Lower leg skin (tissue), 4 donors: ENCODE data around the gene KLHDC4. TPM values are rescaled to one million over a fixed set of nuclear protein-coding genes. Genes with fewer than 3 reads are reported as not detected.

Source experiments
- DNase-seq, 2 donors: peaks; one replicate each; pipeline ENCODE4 v3.0.0-alpha.2; 2019; ENCODE audit warnings: low spot score in 2 of 2
- H3K4me3 ChIP-seq: fragments of 200-600 bp; sonication (generic); 2 replicates; pipeline ENCODE4 v1.5.1; 2017; ENCODE audit warnings: mild to moderate bottlenecking, low read depth; ENCODE audit not compliant: poor library complexity, severe bottlenecking
- POLR2A ChIP-seq, 2 donors: fragments of 450-650 bp; IDR thresholded peaks; one replicate each; pipeline ENCODE4 v1.6.1; 2016 to 2017; ENCODE audit warnings: antibody characterized with exemption in 2 of 2, mild to moderate bottlenecking in 1 of 2, moderate library complexity in 1 of 2
- WGBS, 2 donors: methylation state at CpG; one replicate each; pipeline ENCODE4 v1.1.5; 2018; 5-methylcytosine and 5-hydroxymethylcytosine counted together
- intact Hi-C: fragments of 100-400 bp; cut with DNase I; formaldehyde crosslinking; loops from one replicate; pipeline ENCODE4 v1.15.0; 2023; ENCODE audit warnings: low total_unique reads
- total RNA-seq, 4 donors: library from RNA; depleted of rRNA; stranded (reverse); fragments of >200 nt; gene quantifications; one replicate each; pipeline ENCODE4 v1.1.0, GENCODE V29; 2016
- TF ChIP-seq, protein P1 (sequence below), 3 donors: fragments of 450-650 bp; IDR thresholded peaks; one replicate each; pipeline ENCODE4 v1.5.1; 2016; ENCODE audit warnings: antibody characterized with exemption in 3 of 3, mild to moderate bottlenecking in 3 of 3, moderate library complexity in 2 of 3

The KLHDC4 gene
- total RNA-seq, 4 donors from 2014 or later, result 25.8 to 70.0 (median 38.1) TPM

DNA sequence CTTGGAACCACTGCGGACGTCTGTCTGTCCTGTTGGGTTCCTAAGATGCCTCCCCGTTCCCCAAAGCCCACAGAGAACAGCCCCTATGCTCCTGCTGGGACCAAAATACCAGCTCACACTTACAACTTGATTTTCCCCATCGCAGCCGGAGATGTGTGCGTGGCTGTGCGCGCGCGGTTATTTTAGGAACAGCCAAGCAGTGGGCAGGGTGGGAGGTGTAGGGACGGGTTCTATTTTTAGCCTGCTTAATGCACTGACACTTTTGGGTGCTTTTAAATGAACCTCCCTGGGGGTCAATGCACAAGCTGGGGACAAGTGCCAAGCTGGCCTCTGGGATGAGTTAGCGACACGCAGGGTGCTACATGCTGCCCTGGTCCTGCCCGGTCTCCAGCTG lies 74.1 kb downstream of the KLHDC4 start:
- H3K4me3 ChIP-seq, result no peak overlapping the region
- no peak for DNase-seq
- 41 to 44% methylated on average over 14 of the region's 14 CpGs for WGBS, 2 donors
- intact Hi-C loops, result no loop called here
- TF ChIP-seq, protein P1, sequence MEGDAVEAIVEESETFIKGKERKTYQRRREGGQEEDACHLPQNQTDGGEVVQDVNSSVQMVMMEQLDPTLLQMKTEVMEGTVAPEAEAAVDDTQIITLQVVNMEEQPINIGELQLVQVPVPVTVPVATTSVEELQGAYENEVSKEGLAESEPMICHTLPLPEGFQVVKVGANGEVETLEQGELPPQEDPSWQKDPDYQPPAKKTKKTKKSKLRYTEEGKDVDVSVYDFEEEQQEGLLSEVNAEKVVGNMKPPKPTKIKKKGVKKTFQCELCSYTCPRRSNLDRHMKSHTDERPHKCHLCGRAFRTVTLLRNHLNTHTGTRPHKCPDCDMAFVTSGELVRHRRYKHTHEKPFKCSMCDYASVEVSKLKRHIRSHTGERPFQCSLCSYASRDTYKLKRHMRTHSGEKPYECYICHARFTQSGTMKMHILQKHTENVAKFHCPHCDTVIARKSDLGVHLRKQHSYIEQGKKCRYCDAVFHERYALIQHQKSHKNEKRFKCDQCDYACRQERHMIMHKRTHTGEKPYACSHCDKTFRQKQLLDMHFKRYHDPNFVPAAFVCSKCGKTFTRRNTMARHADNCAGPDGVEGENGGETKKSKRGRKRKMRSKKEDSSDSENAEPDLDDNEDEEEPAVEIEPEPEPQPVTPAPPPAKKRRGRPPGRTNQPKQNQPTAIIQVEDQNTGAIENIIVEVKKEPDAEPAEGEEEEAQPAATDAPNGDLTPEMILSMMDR (IDR thresholded peaks at IDR 0.05), result no peak
- no peak for TF ChIP-seq POLR2A (IDR thresholded peaks at IDR 0.05)

DNA sequence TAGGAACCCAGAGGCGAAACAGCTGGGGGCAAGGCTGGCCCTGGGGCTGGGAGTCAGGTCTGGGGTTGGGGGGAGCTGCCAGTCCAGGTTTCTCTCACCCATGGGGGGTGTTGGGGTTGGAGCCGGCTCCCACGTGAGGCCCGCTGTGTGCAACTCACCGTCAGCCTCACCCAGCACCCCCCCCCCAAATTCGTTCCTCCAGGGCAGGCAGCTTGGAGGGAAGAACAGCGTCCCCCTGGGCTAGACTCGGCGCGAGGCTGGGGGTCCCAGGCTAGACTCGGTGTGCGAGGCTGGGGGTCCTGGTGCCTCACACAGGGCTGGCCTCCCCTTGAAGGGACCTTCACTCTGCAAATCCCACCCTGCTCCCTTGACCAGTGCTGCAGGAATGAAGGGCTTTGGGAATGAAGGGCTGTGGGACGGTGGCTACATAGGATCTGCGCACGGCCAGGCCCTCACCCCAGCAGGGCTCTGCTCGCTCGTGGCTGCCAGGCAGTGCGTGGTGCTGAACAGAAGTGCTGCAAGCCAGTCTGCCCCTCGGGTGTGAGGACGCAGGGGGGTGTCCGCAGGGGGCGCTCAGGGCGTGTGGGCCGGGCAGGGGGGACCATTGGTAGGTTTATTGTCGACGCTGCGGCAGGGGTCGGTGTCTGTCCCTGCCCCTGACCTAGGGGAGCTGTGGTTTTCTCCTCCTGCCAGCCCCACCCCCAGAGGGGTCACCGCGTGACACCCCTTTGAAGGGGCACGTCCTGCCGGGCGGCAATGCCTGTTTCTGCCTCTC lies 74.7 kb downstream of the KLHDC4 start:
- intact Hi-C loops, result no loop called here
- H3K4me3 ChIP-seq, result no peak overlapping the region
- TF ChIP-seq, protein P1 (IDR thresholded peaks at IDR 0.05), result no peak
- TF ChIP-seq POLR2A (IDR thresholded peaks at IDR 0.05), result no peak
- no peak for DNase-seq
- WGBS, 2 donors, result 62 to 66% methylated on average over 27 of the region's 33 CpGs

DNA sequence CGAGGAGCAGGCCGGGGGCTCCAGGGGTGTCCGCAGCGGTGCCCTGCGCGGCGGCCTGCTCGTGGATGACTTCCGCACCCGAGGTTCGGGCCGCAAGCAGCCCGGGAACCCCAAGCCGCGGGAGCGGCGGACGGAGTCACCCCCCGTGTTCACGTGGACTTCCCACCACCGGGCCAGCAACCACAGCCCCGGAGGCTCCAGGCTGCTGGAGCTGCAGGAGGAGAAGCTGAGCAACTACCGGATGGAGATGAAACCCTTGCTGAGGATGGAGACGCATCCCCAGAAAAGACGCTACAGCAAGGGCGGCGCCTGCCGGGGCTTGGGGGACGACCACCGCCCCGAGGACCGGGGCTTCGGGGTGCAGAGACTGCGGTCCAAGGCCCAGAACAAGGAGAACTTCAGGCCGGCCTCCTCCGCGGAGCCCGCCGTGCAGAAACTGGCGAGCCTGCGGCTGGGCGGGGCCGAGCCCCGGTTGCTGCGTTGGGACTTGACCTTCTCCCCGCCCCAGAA lies 75.8 kb downstream of the KLHDC4 start:
- intact Hi-C loops, result no loop called here
- DNase-seq, result no peak
- WGBS, 2 donors, result 87 to 92% methylated on average over 28 to 45 of the region's 46 CpGs
- H3K4me3 ChIP-seq, result no peak overlapping the region
- TF ChIP-seq, protein P1 (IDR thresholded peaks at IDR 0.05), result no peak
- no peak for TF ChIP-seq POLR2A (IDR thresholded peaks at IDR 0.05)

DNA sequence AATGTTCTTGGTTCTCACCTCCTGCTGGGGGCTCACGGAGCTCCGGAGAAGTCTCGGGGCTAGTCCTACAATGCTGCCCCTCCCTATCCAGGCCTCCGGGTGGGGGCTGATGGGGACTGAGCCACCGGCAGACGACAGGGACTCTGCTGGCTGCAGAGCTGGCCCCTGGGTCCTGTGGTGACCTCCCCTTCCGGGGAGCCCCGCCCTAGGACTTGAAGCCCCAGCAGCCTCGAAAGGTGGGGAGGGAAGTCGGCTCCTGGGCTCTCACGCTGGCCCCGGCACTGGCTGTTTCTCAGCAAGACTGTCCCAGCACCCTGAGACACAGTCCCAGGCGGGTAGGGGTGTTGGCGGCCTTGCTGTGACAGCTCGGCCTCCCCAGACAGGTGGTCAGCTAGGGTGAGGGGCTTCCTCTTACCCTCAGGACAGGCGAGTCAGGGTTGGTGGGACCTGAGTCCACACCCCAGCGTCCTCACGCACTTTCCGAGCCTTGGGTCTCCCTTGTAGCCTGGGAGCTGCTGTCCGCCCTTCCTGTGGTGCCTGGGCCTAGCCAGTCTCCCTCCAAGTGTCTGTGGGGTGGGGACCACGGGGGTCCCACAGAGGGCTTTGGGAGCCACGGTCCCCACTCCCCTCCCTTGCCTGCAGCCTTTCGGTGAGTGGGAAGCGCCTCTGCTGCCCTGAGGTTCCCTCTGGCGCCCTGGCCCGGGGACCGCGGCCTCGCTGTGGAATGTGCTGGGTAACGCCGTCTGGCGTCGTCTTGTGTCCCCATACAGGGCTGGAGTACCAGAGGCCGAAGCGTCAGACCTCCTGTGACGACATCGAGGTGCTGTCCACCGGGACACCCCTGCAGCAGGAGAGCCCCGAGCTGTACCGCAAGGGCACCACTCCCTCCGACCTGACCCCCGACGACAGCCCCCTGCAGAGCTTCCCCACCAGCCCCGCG lies 76.6 kb downstream of the KLHDC4 start:
- TF ChIP-seq, protein P1 (IDR thresholded peaks at IDR 0.05), result no peak
- no peak for TF ChIP-seq POLR2A (IDR thresholded peaks at IDR 0.05)
- intact Hi-C loops, result no loop called here
- H3K4me3 ChIP-seq, result no peak overlapping the region
- WGBS, 2 donors, result 82 to 88% methylated on average over 39 to 42 of the region's 45 CpGs
- no peak for DNase-seq

DNA sequence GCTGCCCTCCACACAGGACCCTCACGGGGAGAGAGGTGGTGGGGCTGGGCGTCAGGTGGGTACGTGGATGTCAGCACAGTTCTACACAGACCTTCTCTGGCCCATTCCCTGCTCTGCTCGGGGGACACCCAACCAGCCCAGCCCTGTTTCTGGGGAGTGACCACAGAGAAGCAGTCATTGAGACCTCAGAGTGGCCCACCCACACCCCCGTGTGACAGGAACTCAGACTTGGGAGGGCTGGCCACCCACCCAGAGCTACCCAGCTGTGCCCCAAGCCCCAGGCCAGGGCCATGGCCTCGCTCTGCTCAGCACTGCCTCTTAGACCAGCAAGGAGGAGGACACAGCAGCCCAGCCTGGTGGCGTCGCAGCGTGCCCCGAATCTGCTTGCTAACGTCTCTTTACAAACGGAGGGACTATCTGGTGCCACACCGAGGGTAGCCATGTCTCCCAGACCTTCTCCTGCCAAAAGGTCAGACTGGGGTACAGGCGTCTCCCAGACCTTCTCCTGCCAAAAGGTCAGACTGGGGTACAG lies 77.7 kb downstream of the KLHDC4 start:
- intact Hi-C loops, result no loop called here
- WGBS, 2 donors, result 80 to 89% methylated on average over 13 of the region's 14 CpGs
- DNase-seq, result no peak
- no peak for TF ChIP-seq POLR2A (IDR thresholded peaks at IDR 0.05)
- TF ChIP-seq, protein P1 (IDR thresholded peaks at IDR 0.05), result no peak
- H3K4me3 ChIP-seq, result no peak overlapping the region
